ENCODE measurements around the gene CFAP161. TPM values are rescaled to one million over a fixed set of nuclear protein-coding genes. Genes with fewer than 3 reads are reported as not detected.

Gene CFAP161
- total and polyA plus RNA-seq, 2 experiments from 2014 or later = 0.13 TPM; not detected in 1

DNA sequence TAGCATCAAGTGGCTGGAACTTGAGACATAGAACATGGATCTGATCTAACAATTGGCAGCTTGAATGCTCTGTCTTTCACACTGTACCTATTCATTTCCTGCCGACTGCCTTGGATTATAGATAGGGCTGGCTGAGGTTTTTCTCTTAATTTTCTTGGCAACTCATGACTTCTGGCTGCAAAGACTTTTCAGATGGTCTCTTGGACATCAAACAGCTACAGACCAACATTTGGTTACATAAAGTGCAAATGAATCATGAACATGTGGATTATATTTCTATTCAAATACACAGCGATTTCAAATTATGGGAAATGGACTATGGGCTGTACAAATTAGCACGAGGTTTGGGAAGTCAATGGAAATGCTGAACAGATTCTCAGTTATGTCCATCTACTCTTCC lies 36.4 kb downstream of the CFAP161 start (continued):
- TF ChIP-seq, protein P1, sequence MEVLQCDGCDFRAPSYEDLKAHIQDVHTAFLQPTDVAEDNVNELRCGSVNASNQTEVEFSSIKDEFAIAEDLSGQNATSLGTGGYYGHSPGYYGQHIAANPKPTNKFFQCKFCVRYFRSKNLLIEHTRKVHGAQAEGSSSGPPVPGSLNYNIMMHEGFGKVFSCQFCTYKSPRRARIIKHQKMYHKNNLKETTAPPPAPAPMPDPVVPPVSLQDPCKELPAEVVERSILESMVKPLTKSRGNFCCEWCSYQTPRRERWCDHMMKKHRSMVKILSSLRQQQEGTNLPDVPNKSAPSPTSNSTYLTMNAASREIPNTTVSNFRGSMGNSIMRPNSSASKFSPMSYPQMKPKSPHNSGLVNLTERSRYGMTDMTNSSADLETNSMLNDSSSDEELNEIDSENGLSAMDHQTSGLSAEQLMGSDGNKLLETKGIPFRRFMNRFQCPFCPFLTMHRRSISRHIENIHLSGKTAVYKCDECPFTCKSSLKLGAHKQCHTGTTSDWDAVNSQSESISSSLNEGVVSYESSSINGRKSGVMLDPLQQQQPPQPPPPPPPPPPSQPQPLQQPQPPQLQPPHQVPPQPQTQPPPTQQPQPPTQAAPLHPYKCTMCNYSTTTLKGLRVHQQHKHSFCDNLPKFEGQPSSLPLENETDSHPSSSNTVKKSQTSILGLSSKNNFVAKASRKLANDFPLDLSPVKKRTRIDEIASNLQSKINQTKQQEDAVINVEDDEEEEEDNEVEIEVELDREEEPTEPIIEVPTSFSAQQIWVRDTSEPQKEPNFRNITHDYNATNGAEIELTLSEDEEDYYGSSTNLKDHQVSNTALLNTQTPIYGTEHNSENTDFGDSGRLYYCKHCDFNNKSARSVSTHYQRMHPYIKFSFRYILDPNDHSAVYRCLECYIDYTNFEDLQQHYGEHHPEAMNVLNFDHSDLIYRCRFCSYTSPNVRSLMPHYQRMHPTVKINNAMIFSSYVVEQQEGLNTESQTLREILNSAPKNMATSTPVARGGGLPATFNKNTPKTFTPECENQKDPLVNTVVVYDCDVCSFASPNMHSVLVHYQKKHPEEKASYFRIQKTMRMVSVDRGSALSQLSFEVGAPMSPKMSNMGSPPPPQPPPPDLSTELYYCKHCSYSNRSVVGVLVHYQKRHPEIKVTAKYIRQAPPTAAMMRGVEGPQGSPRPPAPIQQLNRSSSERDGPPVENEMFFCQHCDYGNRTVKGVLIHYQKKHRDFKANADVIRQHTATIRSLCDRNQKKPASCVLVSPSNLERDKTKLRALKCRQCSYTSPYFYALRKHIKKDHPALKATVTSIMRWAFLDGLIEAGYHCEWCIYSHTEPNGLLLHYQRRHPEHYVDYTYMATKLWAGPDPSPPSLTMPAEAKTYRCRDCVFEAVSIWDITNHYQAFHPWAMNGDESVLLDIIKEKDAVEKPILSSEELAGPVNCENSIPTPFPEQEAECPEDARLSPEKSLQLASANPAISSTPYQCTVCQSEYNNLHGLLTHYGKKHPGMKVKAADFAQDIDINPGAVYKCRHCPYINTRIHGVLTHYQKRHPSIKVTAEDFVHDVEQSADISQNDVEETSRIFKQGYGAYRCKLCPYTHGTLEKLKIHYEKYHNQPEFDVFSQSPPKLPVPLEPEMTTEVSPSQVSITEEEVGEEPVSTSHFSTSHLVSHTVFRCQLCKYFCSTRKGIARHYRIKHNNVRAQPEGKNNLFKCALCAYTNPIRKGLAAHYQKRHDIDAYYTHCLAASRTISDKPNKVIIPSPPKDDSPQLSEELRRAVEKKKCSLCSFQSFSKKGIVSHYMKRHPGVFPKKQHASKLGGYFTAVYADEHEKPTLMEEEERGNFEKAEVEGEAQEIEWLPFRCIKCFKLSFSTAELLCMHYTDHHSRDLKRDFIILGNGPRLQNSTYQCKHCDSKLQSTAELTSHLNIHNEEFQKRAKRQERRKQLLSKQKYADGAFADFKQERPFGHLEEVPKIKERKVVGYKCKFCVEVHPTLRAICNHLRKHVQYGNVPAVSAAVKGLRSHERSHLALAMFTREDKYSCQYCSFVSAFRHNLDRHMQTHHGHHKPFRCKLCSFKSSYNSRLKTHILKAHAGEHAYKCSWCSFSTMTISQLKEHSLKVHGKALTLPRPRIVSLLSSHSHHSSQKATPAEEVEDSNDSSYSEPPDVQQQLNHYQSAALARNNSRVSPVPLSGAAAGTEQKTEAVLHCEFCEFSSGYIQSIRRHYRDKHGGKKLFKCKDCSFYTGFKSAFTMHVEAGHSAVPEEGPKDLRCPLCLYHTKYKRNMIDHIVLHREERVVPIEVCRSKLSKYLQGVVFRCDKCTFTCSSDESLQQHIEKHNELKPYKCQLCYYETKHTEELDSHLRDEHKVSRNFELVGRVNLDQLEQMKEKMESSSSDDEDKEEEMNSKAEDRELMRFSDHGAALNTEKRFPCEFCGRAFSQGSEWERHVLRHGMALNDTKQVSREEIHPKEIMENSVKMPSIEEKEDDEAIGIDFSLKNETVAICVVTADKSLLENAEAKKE (CRISPR knock-in tag; IDR thresholded peaks at IDR 0.05) = no peak
- no peak for TF ChIP-seq JUNB (IDR thresholded peaks at IDR 0.05; ENCODE audit: unreplicated experiment)
- TF ChIP-seq POLR2AphosphoS5 (IDR thresholded peaks at IDR 0.05; ENCODE audit: low read depth) = no peak
- TF ChIP-seq CREB1 (CRISPR knock-in tag; IDR thresholded peaks at IDR 0.05; ENCODE audit: low read depth) = no peak
- TF ChIP-seq EZH2phosphoT487 (IDR thresholded peaks at IDR 0.05; ENCODE audit: unreplicated experiment) = no peak
- TF ChIP-seq ZNF331 (CRISPR knock-in tag; IDR thresholded peaks at IDR 0.05; ENCODE audit: low read depth) = no peak
- TF ChIP-seq, protein P2, sequence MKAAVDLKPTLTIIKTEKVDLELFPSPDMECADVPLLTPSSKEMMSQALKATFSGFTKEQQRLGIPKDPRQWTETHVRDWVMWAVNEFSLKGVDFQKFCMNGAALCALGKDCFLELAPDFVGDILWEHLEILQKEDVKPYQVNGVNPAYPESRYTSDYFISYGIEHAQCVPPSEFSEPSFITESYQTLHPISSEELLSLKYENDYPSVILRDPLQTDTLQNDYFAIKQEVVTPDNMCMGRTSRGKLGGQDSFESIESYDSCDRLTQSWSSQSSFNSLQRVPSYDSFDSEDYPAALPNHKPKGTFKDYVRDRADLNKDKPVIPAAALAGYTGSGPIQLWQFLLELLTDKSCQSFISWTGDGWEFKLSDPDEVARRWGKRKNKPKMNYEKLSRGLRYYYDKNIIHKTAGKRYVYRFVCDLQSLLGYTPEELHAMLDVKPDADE (IDR thresholded peaks at IDR 0.05) = no peak
- TF ChIP-seq NANOG (IDR thresholded peaks at IDR 0.05; ENCODE audit: borderline replicate concordance) = no peak

DNA sequence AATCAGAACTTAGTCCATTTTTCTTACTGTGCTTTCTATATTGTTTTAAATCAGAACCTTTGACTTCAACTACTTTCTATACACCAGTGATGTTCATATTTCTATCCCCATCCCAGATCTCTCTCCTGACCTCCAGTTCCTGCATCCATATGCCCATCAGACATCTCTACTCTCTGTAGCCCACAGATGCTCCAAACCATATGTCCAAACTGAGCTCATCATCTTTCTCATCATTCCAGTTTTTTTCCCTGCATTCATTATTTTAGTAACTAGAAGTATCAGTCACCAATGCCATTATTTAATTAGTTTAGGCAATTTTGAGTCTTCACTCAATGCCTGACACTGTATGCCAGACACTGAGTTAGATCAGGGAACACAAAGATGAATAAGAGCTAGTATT lies 37.2 kb downstream of the CFAP161 start:
- Mint-ChIP-seq H3K27me3 (ENCODE audit: insufficient read depth, low read depth, poor library complexity) (no peaks in the 10 kb centered on the region), H3K4me1 (no peaks in the 10 kb centered on the region), H3K27ac (no peak overlapping the region), H3K4me3 (no peak overlapping the region), H3K36me3 (ENCODE audit: low read depth) (no peaks in the 10 kb centered on the region), H3K9me3 (peaks cover 8% of the 10 kb centered on the region; the same call in 2 of the 3 replicates)
- ATAC-seq (no peak), DNase-seq (ENCODE audit: low spot score) (no peak)
- Histone ChIP-seq H3K27me3 (ENCODE audit: insufficient read depth) (no peaks in the 10 kb centered on the region), H3K4me3 (no peak overlapping the region), H3K27ac (ENCODE audit: low read depth) (no peak overlapping the region), H3K4me1 (ENCODE audit: insufficient read depth) (no peaks in the 10 kb centered on the region), H3K79me2 (replicated peaks; ENCODE audit: insufficient read depth) (no peaks in the 10 kb centered on the region), H3K36me3 (ENCODE audit: insufficient read depth) (no peaks in the 10 kb centered on the region), H4K20me1 (replicated peaks; ENCODE audit: insufficient read depth) (no peaks in the 10 kb centered on the region), H3K9me2 (ENCODE audit: insufficient read depth) (peaks cover 18% of the 10 kb centered on the region; the same call in 1 of the 2 replicates), H2AFZ (no peak overlapping the region), H3K4me2 (no peak overlapping the region), H3F3A (replicated peaks; ENCODE audit: low read depth) (no peaks in the 10 kb centered on the region)
- TF ChIP-seq JUNB (IDR thresholded peaks at IDR 0.05; ENCODE audit: unreplicated experiment) (no peak), POLR2AphosphoS5 (IDR thresholded peaks at IDR 0.05; ENCODE audit: low read depth) (no peak), EZH2 (IDR thresholded peaks at IDR 0.05; ENCODE audit: low read depth, unreplicated experiment) (no peak), CREB1 (CRISPR knock-in tag; IDR thresholded peaks at IDR 0.05; ENCODE audit: low read depth) (no peak), NANOG (IDR thresholded peaks at IDR 0.05; ENCODE audit: borderline replicate concordance) (no peak), EZH2phosphoT487 (IDR thresholded peaks at IDR 0.05; ENCODE audit: unreplicated experiment) (no peak), STAT1 (IDR thresholded peaks at IDR 0.05; ENCODE audit: unreplicated experiment) (no peak), ZNF114 (CRISPR knock-in tag; IDR thresholded peaks at IDR 0.05) (no peak)
- TF ChIP-seq, protein P3, sequence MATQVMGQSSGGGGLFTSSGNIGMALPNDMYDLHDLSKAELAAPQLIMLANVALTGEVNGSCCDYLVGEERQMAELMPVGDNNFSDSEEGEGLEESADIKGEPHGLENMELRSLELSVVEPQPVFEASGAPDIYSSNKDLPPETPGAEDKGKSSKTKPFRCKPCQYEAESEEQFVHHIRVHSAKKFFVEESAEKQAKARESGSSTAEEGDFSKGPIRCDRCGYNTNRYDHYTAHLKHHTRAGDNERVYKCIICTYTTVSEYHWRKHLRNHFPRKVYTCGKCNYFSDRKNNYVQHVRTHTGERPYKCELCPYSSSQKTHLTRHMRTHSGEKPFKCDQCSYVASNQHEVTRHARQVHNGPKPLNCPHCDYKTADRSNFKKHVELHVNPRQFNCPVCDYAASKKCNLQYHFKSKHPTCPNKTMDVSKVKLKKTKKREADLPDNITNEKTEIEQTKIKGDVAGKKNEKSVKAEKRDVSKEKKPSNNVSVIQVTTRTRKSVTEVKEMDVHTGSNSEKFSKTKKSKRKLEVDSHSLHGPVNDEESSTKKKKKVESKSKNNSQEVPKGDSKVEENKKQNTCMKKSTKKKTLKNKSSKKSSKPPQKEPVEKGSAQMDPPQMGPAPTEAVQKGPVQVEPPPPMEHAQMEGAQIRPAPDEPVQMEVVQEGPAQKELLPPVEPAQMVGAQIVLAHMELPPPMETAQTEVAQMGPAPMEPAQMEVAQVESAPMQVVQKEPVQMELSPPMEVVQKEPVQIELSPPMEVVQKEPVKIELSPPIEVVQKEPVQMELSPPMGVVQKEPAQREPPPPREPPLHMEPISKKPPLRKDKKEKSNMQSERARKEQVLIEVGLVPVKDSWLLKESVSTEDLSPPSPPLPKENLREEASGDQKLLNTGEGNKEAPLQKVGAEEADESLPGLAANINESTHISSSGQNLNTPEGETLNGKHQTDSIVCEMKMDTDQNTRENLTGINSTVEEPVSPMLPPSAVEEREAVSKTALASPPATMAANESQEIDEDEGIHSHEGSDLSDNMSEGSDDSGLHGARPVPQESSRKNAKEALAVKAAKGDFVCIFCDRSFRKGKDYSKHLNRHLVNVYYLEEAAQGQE (IDR thresholded peaks at IDR 0.05; ENCODE audit: unreplicated experiment) = no peak
- TF ChIP-seq, protein P4, sequence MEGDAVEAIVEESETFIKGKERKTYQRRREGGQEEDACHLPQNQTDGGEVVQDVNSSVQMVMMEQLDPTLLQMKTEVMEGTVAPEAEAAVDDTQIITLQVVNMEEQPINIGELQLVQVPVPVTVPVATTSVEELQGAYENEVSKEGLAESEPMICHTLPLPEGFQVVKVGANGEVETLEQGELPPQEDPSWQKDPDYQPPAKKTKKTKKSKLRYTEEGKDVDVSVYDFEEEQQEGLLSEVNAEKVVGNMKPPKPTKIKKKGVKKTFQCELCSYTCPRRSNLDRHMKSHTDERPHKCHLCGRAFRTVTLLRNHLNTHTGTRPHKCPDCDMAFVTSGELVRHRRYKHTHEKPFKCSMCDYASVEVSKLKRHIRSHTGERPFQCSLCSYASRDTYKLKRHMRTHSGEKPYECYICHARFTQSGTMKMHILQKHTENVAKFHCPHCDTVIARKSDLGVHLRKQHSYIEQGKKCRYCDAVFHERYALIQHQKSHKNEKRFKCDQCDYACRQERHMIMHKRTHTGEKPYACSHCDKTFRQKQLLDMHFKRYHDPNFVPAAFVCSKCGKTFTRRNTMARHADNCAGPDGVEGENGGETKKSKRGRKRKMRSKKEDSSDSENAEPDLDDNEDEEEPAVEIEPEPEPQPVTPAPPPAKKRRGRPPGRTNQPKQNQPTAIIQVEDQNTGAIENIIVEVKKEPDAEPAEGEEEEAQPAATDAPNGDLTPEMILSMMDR (conservative IDR thresholded peaks at IDR 0.05; ENCODE audit: low read depth in 2 of 2) = no peak

Measured in GM23338 (cell line).